Lung (tissue), 12 donors: ENCODE measurements around the gene RPS6KA2. TPM values are rescaled to one million over a fixed set of nuclear protein-coding genes. Genes with fewer than 3 reads are reported as not detected.

Source experiments
- ATAC-seq: fragments of 200-7000 bp; cut with Tn5 transposase; one replicate; pipeline ENCODE4 v1.9.1; 2020; ENCODE audit warnings: moderate number of reproducible peaks; ENCODE audit not compliant: insufficient read depth, low FRiP score
- DNase-seq, 3 donors: peaks; one replicate each; pipeline ENCODE4 v3.0.0-alpha.2; 2013 to 2017
- H3K27ac ChIP-seq, 2 donors: one replicate each; pipeline ENCODE4 v1.5.1; 2013; ENCODE audit warnings: mild to moderate bottlenecking in 2 of 2, moderate library complexity in 2 of 2, control low read depth in 1 of 2, inconsistent platforms in 1 of 2, low read depth in 1 of 2, low read length in 1 of 2
- H3K27me3 ChIP-seq, 3 donors: one replicate each; pipeline ENCODE4 v1.5.1; 2013; ENCODE audit warnings: low read length in 2 of 3; ENCODE audit not compliant: control insufficient read depth in 3 of 3, insufficient read depth in 3 of 3
- H3K36me3 ChIP-seq, 4 donors: one replicate each; pipeline ENCODE4 v1.5.1; 2013; ENCODE audit warnings: low read length in 4 of 4, mild to moderate bottlenecking in 1 of 4, moderate library complexity in 1 of 4; ENCODE audit not compliant: control insufficient read depth in 4 of 4, insufficient read depth in 4 of 4
- H3K4me1 ChIP-seq, 5 donors: one replicate each; pipeline ENCODE4 v1.5.1; 2013; ENCODE audit warnings: low read length in 5 of 5, mild to moderate bottlenecking in 2 of 5, moderate library complexity in 1 of 5; ENCODE audit not compliant: control insufficient read depth in 5 of 5, insufficient read depth in 5 of 5
- H3K4me3 ChIP-seq: one replicate; pipeline ENCODE4 v1.5.1; 2013; ENCODE audit warnings: mild to moderate bottlenecking, control low read depth, moderate library complexity
- H3K9ac ChIP-seq, 2 donors: one replicate each; pipeline ENCODE4 v1.5.1; 2013; ENCODE audit warnings: low read length in 2 of 2, control low read depth in 1 of 2; ENCODE audit not compliant: insufficient read depth in 1 of 2
- H3K9me3 ChIP-seq, 4 donors: one replicate each; pipeline ENCODE4 v1.5.1; 2013; ENCODE audit warnings: low read length in 3 of 4, mild to moderate bottlenecking in 1 of 4, moderate library complexity in 1 of 4; ENCODE audit not compliant: control insufficient read depth in 4 of 4, insufficient read depth in 3 of 4
- WGBS, 2 donors: extraction: QIAGEN DNeasy Blood & Tissue Kit; methylation state at CpG; one replicate each; pipeline ENCODE4 v1.1.7; 2013; 5-methylcytosine and 5-hydroxymethylcytosine counted together
- polyA plus RNA-seq, 2 donors: library from polyadenylated mRNA; stranded (reverse); fragments of 200-250 nt; gene quantifications; one replicate each; pipeline ENCODE4 v1.2.1, GENCODE V29; 2013
- total RNA-seq, 2 donors: library from RNA; depleted of rRNA in 1 of 2; stranded (reverse); fragments of >200 nt in 1 of 2; gene quantifications; one replicate each; pipeline ENCODE4 v1.2.1, GENCODE V29; 2014 to 2021
- TF ChIP-seq, protein P1 (sequence below): IDR thresholded peaks from 2 replicates; pipeline ENCODE4 v1.5.1; 2012; ENCODE audit warnings: mild to moderate bottlenecking; ENCODE audit errors: control extremely low read depth, extremely low read depth
- donor health status: control.
- donor health status: control.
- donor health status: Bipolar disorder and iron deficiency.
- donor health status: healthy.
- donor health status: DM: yes; HTN: yes; CAD: no.

Gene RPS6KA2
- total and polyA plus RNA-seq, 4 donors: 61.9 to 185 (median 105) TPM

DNA sequence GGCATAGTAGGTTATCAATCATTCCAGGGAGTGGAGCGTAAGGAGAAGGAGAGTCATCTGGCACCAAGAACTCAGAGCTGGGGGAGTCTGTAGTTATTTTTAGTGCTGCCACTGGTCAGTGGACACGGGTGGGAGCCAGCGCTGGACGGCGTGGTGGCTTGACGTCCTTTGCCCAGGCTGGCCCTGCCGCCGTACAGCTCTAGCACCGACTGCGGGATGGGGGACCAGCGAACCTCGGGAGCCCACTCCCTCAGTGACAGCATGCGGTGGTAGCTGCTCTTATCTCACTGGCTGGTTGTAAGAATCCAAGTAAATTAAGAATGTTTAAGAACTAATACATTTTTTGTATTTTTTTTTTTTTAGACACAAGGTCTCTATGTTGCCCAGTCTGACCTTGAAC lies 32.5 kb upstream of the RPS6KA2 start:
- WGBS, 2 donors: 93 to 97% methylated on average over 13 of the region's 13 CpGs
- Histone ChIP-seq H3K9ac (no peak overlapping the region), H3K4me3 (no peak overlapping the region), H3K9me3 (peaks cover 0 to 3% (median 0%) of the 10 kb centered on the region in 4 donors), H3K36me3 (no peaks in the 10 kb centered on the region), H3K27ac (no peak overlapping the region), H3K27me3 (peaks cover 0 to 25% (median 17%) of the 10 kb centered on the region in 3 donors), H3K4me1 (peaks cover 0 to 9% (median 3%) of the 10 kb centered on the region in 5 donors)
- ATAC-seq (no peak), DNase-seq (no peak)
- TF ChIP-seq, protein P1, sequence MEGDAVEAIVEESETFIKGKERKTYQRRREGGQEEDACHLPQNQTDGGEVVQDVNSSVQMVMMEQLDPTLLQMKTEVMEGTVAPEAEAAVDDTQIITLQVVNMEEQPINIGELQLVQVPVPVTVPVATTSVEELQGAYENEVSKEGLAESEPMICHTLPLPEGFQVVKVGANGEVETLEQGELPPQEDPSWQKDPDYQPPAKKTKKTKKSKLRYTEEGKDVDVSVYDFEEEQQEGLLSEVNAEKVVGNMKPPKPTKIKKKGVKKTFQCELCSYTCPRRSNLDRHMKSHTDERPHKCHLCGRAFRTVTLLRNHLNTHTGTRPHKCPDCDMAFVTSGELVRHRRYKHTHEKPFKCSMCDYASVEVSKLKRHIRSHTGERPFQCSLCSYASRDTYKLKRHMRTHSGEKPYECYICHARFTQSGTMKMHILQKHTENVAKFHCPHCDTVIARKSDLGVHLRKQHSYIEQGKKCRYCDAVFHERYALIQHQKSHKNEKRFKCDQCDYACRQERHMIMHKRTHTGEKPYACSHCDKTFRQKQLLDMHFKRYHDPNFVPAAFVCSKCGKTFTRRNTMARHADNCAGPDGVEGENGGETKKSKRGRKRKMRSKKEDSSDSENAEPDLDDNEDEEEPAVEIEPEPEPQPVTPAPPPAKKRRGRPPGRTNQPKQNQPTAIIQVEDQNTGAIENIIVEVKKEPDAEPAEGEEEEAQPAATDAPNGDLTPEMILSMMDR: no peak

DNA sequence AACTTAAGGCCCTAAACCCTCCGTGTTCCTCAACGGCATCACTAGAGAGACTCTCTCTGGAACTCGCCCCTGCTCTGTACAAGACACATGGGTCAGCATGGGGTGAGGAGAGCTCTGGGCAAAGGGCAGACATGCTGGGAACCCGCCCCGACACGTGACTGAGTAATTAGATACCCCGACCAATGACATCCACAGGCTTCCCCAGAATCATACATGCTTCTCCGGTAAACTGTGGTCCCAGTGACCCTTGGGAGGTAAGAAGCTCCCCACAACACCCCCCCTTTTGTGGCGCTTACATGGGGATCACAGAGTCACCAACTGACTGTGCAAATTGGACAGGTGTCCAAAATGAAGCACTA lies 31.7 kb upstream of the RPS6KA2 start:
- H3K27me3 ChIP-seq: peaks cover 0 to 27% (median 17%) of the 10 kb centered on the region in 3 donors
- H3K4me3 ChIP-seq: no peak overlapping the region
- DNase-seq: no peak
- H3K9me3 ChIP-seq: peaks cover 0 to 3% (median 0%) of the 10 kb centered on the region in 4 donors
- H3K36me3 ChIP-seq: no peaks in the 10 kb centered on the region
- WGBS, 2 donors: 90 to 92% methylated on average over 9 of the region's 9 CpGs
- no peak overlapping the region for H3K9ac ChIP-seq
- TF ChIP-seq, protein P1: no peak
- no peak overlapping the region for H3K27ac ChIP-seq
- peaks cover 0 to 7% (median 0%) of the 10 kb centered on the region in 5 donors for H3K4me1 ChIP-seq
- ATAC-seq: no peak

DNA sequence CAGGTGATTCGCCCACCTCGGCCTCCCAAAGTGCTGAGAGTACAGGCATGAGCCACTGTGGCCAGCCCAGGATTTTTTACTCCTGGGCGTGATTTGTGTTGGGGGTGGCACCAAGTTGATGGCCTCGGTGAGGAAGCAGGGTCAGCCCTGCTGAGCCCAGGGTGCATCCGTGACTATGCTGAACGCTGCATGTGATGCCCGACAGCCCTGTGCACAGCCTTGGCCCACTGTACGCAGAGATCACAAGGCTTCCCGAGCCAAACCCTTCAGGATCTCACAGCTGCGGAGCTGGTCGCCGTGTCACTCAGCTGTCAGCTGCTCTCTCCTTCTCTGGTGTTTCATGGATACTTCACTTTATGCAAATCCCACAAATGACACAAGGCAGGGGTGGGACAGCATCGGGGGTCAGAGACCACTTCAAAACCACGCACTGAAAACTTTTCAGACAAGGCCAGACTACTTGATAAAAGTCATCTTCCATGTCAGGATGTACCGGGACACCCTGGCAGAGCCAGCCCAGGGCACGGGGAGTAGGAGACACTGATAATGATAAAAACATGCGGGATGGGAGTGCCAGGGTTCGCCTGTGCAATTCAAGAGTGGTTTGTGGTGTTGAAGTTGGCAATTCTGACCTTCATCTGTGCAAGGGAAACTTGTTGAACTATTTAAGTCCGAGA lies 31.2 kb upstream of the RPS6KA2 start:
- TF ChIP-seq, protein P1: no peak
- no peak for ATAC-seq
- Histone ChIP-seq H3K27me3 (peaks cover 0 to 28% (median 17%) of the 10 kb centered on the region in 3 donors), H3K9ac (no peak overlapping the region), H3K4me1 (peaks cover 0 to 7% (median 0%) of the 10 kb centered on the region in 5 donors), H3K36me3 (no peaks in the 10 kb centered on the region), H3K9me3 (peaks cover 0 to 3% (median 0%) of the 10 kb centered on the region in 4 donors), H3K4me3 (no peak overlapping the region), H3K27ac (no peak overlapping the region)
- 93% methylated on average over 19 of the region's 19 CpGs for WGBS, 2 donors
- no peak for DNase-seq

DNA sequence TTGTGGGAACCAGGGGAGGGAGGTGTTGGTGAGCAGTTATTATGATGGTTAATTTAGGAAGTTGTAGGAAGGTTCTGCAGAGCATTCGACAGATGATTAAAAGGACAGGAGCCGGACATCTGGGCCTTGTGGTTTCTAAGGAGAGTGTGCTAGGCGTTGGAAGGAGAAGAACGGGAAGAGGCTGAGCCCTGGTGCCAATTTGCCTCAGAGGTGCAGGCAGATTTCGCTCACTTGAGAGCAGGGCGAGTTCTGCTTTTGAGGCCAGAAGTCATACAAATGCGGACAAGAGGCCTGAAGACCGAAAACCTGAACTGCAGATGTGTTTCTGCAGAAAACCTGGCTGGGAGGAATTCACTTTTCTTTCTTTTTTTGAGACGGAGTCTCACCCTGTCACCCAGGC lies 30.5 kb upstream of the RPS6KA2 start:
- H3K27me3 ChIP-seq: peaks cover 0 to 28% (median 17%) of the 10 kb centered on the region in 3 donors
- TF ChIP-seq, protein P1: no peak
- no peak overlapping the region for H3K4me3 ChIP-seq
- ATAC-seq: peak; percentile 37
- H3K9ac ChIP-seq: no peak overlapping the region
- DNase-seq: no peak
- no peak overlapping the region for H3K27ac ChIP-seq
- no peaks in the 10 kb centered on the region for H3K36me3 ChIP-seq
- WGBS, 2 donors: 39 to 65% methylated on average over 9 of the region's 9 CpGs
- H3K4me1 ChIP-seq: peaks cover 0 to 7% (median 0%) of the 10 kb centered on the region in 5 donors
- H3K9me3 ChIP-seq: peaks cover 0 to 3% (median 0%) of the 10 kb centered on the region in 4 donors
